NCI-H2227 treated with DMSO at 0.1 percent for 48 hours (cell line): ENCODE measurements around the gene CLSTN2.
A peak's percentile ranks its signal among the peaks of the same experiment; 100 is the strongest.
"Not testable (repeated sequence)": the region's sequence is repeated elsewhere in the genome, so short reads cannot be mapped to it uniquely, and the experiment has no call there.

Experiments
- DNase-seq: peaks from one replicate; lab custom pipeline; 2025; lab: John Stamatoyannopoulos, UW

The CLSTN2 gene

DNA sequence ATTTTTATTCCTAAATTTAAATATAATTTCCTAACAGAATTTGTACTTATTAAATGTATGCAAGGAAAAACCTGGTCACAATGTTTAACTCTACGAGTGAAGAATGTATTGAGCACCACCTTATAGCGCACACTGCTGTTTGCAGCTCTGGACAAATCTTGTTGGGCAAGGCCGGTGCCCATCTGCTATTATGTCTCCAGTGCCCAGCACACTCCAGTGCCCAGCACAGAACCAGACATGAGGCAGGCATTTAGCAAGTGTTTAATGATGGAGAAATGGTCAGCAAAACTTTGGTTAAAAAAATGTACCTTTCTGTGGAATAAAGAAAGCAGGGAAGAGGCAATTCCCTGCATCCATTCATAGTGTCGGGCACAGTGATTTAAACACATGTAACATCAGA, 488.2 kb downstream of the CLSTN2 start:
- DNase-seq = no peak

DNA sequence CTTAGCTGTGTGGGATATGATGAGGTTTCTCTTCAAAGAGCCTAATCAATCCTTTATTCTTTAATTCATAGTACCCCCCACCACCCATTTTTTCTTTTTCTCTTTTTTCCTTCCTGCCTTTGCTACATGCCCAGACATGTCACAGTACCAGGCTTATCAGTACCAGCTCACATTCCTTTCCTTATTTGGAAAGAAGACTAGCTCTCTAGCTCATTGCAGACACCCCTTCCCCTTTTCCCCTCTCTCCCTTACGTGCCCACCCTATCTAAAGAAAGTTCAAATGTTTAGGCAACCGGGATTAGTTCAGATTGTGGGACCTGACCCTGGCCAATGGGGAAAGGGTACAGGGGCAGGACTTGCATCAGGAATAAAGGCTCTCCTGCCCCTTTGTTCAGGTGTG, 488.6 kb downstream of the CLSTN2 start:
- DNase-seq = not testable (repeated sequence)

DNA sequence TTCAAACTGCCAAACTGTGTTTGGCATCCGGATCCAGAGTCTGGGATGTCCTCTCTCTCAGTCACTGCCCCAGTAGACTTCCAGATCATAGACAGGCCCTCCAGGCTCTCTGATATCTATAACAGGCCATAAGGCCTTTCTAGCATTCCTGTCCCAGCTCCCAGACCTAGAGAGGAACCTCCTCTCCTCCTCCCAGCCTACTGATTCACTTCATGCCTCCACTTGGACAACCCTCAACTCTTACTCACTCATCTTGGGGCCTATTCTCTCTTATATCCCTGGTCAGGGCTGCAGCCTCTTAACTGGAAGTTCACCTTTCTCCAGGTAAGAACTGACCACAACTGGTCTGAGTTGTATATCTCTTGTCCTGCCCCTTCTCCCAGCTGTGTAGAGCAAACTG, 489.2 kb downstream of the CLSTN2 start:
- DNase-seq = no peak

DNA sequence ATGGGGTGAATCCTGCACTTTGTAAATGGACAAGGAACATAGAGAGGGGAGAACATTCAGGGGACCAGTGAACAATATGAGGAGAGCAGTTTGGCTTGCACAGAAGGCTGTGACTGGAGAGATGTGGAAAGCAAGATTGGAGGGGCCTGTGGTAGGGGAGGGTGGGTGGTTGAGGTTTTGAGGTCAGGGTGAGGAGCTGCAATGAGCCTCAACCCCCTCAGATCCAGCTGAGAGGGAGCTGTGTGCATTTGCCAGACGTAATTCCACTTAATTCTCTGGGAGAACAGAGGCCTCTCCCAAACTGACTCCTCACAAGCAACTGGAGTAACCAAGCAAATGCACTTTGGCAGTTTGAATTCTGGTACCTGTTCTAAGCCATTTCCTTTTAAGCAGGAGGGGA, 489.7 kb downstream of the CLSTN2 start:
- DNase-seq = no peak

DNA sequence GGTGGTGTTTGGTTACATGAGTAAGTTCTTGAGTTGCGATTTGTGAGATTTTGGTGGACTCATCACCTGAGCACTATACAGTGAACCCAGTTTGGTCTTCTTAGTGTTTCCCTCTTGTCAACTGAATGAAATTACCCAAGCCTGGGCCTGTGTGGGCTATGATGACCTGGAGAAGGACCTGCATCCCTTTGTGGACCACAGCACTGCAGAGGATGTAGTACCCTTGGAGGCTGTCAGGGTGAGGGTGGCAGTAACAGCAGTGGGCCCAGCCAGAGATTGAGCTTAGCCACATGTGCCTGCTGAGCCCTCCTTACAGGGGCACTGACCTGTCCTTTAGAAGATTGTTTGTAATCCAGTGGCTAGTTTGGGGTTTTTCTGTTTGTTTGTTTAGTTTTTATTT, 492.8 kb downstream of the CLSTN2 start:
- DNase-seq = no peak

DNA sequence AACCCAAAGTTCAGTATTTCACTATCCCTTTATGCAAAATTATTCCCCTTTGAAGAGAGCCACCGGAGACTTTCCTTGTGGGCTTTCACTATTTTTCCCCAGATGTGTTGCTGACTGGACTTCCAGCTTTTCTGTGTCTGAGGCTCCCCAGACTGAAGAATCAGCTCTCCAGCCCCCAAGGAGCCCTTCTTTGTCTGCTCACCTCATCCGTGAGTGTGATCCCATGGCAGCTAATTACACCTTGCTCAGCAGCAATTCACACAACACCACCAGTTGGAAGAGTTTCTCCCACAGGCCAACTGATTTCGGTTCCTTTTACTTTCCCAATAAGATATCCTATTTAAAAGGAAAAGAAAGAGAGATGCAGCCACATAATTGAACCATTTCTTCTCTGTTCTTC, 493.4 kb downstream of the CLSTN2 start:
- DNase-seq = peak; percentile 2

DNA sequence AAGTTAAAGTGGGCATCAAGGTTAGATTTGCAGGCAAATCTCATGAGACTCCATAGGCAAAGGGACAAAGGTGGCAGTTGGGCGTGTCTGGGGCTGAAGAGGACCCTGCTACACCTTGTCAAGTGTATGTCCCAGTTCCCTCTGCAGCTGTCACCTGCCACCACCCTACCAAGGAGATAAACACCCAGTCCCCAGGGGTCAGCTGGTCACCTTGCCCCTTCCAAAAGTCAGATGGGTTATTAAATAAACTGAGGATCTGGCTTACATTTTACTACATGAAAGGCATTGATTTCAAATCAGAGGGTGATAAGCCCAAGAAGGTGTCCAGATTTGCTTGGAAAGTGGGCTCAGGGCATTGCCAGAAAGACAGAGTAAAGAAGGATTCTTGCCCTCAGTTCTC, 494.8 kb downstream of the CLSTN2 start:
- DNase-seq = no peak

DNA sequence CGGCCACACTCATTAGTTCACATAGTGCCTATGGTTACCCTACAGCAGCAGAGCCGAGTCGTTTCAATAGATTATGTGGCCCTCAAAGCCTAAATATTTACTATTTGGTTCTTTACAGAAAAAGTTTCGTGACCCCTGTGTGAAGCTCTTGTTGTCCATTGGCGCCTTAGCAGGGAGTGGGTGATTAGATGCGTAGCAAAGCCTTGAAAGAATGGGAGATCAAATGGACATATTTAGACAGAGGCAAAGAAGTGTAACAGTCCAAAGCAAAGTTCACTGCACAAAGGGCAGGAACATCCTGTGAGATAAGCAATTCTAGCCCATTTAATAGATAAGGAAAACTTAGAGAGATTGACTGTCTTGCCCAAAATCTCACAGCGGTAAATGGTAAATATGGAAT, 495.5 kb downstream of the CLSTN2 start:
- DNase-seq = no peak

DNA sequence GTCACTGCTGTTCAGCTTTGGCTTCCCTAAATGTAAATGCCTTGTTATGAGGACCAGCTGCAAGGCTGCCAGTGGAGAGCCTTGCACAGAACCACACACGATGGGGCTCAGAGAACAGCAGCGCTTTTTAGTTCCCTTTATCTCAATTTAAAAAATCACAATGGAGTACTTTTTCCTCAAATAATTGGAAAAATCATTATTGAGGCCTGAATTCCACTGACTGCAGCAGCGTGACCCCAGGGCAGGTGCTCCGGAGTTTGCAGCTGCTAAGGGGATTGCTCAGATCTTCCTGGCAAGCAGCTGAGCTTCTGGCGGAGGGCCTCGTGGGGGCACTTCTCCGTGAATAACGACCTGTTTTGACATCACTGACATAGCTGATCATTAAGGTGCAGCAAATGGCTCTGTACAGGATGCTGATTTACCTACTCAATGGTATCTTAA, 497.3 kb downstream of the CLSTN2 start:
- peak; percentile 69 for DNase-seq

DNA sequence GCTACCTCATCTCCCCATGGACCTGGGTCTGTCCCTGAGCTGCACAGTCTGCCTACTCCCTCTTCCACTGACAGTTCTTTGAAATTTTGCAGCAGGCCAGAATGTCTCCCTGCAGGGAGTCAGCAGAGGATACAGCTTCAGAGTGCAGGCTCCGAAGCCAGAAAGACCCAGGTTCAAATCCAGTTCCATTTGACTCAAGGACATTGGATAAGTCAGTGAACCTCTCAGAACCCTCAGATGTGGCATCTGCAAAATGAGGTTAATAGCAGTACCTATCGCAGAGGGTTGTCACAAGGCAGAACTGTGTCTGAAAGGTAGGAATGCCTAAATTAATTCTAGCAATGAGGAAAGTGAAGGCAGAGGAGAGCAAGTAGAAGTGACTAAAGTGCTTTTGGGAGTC, 498.4 kb downstream of the CLSTN2 start:
- no peak for DNase-seq

DNA sequence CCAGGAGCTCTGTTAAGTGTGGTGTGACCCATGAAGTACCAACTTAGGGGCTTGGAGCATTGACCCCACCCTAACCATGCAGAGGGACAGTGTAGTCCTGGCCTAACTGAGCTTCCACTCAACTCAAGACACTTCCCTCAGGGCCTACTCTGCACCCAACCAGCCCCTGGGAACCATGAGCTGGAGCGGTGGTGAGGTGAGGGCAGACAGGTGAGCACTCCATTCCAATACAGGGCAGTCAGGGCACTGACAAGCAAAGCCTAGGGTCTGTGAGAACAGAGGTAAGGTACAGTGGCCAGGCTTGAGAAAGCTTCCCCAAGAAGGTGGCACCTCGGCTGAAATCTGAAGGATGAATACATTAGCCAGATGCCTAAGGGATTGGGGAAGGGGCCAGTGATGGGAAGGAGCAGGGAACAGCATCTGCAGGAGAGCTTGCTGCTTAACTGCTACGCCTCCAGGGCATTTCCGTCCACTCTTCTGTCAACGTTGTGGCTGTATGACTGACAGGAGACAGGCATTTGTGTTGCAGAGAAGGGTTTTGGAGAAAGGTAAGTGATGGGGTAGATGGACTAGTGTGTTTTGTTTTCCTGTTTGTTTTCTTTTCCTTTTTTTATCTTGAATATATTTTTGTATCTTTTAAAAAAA, 499.4 kb downstream of the CLSTN2 start:
- no peak for DNase-seq

DNA sequence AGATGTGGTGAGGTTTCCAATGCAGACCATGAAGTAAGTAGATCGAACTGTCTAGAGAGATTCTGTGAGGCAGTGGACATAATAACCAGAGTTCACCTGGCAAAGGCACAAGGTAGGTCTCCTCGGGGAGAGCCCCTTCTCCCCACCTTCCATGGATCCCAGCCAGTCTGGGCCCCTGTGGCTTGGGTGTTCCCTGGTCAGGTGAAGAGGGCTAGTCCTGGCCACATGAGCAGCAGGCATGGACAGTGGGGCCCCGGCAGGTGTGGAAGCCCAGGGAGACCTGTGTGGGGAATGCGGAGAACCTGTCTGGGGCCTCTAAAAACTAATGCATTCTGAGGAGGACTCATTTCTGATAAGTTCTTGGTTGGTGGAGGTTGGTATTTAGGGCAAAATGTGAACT, 501.4 kb downstream of the CLSTN2 start:
- no peak for DNase-seq

DNA sequence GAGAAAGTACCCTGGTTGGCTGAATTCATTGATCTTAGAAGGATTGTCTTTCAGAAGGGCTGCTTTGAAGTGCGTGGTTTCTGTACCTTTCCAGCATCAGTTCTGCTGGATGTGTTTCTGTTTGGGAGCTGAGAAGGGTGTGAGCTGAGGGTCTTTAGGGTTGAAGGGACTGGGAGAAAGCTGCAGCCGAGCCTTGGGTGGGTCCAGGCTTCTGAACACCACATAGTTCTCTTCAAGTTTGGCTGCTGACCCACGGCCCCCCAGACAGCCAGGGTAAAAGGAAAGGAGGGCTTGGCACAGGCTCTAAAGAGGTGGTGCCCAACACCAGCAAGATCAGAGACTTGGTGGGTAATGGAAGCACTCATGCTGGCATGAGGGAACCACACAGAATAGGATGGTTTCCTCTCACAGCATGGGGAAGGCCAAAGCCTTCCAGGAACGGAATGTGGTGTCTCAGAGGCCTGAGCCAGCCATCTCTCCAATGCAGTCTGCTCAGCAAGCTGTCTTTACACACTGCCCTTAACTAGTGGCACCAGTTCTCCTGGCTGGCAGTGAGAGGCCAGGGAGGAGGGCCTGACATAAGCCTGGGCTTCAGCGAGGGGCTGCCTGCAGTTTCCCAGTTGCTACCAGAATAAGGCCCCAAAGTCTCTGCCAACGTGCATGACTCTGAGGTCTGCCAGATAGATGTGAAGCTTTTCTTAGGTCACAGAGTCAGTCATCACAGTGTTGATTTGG, 503.9 kb downstream of the CLSTN2 start:
- DNase-seq = no peak

DNA sequence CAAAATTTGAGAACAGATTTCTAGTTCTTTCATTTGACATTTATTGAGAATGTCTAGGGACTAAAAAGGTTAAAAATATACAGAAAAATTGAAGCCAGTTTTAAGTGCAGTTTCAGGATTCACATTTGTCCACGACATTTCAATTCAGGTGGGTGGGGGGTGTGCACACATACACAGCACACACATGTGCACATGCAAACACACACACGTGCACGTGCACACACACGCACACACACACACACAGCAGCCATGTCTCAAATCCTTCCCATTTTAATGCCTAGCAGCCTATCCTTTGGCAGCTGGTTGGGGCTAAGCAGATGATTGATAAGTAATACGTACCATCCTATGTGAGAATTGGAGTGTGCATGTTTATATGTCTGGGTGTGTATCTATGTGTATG, 504.5 kb downstream of the CLSTN2 start:
- DNase-seq = no peak

DNA sequence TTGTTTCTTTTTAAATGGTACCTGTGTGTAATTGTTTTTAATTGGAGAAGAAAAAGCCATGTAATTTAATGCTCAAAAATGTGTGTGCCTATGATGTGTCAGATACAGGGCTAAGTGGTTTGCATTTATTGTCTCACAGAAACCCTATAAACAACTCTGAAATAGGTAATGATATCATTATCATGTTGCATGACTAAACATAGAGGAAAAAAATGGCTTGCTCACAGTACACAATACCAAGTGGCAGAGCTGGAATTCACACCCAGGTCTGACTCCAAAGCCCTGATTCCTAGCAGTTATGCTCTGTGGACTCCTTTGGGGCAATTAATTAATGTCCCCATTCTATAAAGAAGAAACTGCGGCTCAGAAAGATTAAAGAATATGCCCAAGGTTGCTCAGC, 505.5 kb downstream of the CLSTN2 start:
- no peak for DNase-seq

DNA sequence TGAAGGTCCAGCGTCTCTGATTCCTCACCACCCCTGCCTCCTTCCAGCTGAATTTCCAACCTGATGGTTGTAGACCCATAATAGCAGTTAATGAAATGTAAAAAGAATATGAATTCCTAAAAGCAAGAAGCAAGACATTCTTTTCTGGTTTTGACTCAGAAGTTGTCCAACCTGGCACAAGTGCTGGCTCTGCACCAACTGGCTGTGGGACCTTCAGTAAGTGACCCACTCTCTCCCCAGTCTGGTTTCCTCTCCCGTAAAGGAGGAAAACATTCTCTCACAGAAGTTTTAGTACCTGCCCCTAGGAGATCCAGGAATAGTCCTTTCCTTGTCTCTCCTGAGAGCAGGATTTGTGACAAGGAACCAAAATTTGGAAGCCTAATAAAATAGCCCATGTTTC, 506.0 kb downstream of the CLSTN2 start:
- DNase-seq = no peak

DNA sequence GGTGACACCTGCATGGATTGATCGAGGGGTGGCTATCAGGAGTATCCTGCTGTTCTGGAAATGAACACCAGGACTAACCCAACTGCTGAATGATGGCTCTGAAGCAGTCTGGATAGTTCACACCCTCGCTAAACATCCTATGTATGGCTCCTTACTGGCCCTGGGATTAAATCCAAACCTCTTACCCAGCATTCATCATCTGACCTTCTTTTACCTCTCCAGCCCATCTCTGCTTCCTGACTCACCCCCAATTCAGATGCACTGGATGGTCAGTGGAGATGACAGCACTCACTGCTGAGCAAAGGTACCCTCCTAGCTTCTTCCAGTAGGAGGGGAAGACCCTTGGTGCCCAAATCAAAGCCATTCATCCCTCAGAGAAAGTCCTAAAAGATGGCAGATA, 507.6 kb downstream of the CLSTN2 start:
- DNase-seq = no peak

DNA sequence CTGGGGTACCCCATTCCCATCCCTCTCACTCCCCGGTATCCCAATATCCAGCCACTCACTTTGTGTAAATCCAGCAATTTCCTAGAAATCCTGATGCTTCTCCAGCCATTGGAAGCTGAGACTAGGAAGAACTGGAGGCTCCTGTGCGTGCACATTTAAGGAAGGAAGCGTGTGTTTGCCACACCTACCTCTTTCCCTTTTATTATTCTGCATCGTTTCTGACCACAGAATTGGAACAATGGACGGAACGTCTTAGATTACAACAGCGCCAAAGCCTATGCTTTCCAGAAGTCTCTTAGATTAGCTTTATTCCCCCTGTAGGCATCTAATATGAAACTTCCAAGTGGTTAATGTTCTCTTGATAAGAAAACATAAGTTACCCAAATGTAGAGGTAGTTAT, 508.1 kb downstream of the CLSTN2 start:
- no peak for DNase-seq

DNA sequence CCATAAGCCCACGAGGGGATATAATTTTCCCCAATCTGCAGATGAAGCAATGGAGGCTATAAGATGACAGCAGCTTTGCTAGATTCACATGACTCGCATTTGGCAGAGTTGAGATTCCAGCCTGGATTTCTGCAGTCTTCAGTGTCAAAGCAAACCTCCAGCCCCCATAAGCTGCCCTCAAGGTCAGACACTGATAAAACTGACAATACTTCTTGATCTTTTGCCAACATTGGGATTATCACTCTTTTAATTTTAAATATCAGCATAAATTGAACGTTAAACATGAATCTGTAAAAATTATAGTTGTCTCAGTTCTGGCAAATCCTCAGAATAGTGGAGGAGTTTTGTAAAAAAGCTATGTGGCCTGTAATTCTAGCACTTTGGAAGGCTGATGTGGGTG, 508.8 kb downstream of the CLSTN2 start:
- no peak for DNase-seq

DNA sequence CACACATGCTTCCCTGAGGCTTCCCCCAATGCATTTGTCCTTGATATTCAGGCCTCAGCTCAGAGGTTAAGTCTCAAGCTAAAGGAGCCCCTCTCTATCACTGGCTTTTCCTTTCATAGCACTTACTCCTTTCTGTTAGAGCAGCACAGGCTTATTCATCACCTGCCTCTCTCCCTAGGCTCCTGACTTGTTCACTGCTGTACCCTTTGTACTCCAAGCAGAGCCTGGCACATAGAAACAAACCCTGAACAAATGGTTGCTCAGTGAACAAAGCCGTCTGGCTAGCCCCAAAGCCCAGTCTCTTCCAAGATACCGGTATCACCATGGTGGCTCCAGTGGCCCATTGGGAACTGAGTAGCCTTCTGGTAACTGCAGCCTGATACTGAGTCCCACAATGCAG, 511.7 kb downstream of the CLSTN2 start:
- DNase-seq = no peak

DNA sequence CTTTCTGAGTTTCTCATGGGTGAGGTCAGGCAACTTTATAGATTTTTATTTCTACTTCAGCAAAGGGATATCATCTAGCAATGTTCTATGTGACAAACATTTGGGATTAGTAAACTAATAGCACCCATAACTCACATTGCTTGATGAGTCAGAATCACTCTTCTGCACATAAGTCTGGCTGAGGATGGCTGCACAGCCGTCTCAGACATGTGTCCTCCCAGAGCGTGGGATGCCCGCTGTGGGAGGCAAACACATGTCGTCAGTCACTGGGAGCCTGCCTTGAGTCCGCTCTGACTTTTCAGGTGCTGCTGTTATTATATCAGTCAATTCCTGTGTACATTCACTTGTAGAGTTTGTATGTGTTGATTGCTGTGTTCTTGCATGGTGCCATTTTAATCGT, 512.2 kb downstream of the CLSTN2 start:
- no peak for DNase-seq

DNA sequence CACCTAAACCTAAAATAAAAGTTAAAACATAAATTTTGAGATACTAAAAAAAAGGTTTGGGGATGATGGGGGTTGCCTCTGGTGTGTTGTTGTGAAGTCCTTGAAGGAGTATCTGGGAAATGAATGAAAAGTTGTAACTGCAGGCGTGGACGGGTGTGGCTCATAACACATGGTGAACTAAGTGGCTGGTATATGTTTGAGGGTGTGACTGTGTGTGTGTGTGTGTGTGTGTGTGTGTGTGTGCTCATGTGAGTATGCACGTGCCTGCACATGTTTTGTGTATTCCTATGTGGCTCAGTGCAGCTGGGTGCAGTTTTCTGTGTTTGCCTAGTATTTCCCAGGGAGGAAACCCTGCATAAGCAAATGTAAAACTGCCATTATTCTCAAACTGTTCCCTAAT, 513.0 kb downstream of the CLSTN2 start:
- no peak for DNase-seq

DNA sequence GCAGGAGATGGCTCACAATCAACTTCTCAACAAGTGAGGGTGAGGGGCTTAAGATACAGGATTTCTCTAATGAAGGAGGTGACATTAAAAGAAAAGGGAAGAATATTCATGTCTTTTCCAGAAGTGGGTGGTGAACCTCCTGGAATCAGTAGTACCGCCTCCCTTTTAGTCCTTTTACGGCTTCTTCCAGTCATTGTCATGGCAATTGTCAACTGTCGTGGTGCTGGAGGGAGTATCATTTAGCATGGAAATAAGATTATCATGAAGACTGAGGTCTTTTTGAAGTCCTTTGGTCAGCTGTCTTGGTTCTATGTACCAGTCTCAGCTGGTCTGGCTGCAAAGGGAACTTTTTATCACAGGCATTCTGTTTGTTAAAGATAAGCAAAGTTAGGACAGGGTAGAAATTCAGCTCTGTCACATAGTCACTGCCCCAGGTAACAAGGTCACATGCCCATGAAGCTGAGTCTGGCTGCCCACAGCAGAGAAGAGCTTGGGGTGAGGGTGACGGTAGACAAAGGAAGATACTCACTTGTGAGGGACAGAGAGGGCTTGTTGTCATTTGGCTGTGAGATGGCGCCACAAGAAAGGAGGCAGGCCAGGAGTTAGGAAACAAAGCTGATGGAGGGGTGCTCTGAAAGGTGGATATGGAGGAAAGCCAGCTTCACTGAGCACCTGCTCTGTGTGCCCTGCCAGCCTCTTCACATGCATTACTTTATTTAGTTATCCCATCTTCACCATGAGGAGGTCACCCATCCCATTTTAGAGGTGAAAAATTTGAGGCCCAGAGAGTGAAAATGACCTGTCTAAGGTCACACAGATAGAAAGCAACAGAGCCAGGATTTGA, 514.6 kb downstream of the CLSTN2 start:
- no peak for DNase-seq
